GM21528 (cell line): ENCODE data around the gene UBALD2.
"Not testable (repeated sequence)": the region's sequence is repeated elsewhere in the genome, so short reads cannot be mapped to it uniquely, and the experiment has no call there.

Experiments
- ATAC-seq: cut with Tn5 transposase; IDR thresholded peaks from one replicate; pipeline ENCODE4 v1.9.1; 2021; ENCODE audit warnings: mild to moderate bottlenecking, moderate library complexity; ENCODE audit not compliant: unreplicated experiment, low FRiP score

UBALD2 gene

DNA sequence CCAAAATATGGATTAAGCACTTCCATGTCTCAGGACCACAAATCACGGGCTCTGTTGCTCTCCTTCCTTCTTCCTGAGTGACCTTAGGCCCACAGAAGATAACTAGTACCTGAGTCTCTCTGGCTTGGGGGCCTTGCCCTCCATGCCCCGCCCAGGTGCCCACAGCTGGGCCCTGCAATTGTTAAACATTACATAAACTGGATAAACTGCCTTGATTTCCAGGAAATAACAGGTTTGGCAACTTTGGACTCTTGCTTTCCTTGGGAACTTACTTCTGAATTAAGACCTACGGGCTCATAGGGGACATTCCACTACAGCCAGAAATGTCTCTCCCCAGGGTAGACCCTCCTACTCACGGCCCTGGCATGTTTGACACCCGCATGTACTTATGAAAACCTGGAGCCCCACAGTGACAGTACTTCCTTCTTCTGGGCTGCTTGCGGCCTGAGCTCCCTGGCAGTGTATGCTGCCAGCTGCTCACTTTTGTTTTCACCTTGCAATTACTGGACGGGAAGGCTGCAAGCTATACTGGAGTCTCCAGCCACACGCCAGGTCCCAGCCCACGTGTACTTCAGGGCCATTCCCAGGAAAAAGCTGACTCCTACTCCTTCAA, 2.3 kb upstream of the UBALD2 start:
- ATAC-seq: no peak

- ATAC-seq: no peak
Observed at GRCh38 chr17:76263896-76264295, 1.3 kb upstream of the UBALD2 start.

GRCh38 chr17:76264425-76264754, 758 bp upstream of the UBALD2 start:
- ATAC-seq: peak; percentile 1

DNA sequence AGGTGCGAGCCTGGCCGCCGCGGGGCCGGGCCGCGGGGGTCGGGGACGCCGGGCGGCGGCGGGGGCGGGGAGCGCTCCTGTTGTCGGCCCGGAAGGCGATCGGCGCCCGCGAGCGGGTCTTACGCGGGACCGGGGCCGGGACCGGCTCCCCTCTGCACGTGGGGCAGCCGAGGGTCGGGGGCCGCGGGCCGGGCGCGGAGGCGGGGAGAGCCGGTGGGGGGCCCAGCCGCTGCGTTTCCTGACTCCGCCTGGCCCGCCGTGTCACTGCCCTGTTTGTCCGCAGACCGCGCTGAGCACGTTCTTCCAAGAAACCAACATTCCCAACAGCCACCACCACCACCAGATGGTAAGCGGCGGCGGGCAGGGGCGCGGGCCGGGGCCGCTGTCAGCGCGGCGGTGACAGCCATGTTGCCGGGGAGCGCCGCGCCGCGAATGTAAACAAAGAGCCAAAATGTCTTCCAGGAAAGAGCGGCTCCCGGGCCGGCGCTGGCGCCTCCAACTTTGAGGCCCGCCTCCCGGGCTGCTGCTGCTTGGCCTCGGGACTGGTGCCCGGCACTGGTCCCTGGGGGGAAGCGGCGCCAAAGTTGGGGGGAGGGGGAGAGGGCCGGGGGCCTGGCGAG, 586 bp downstream of the UBALD2 start:
- ATAC-seq: no peak

DNA sequence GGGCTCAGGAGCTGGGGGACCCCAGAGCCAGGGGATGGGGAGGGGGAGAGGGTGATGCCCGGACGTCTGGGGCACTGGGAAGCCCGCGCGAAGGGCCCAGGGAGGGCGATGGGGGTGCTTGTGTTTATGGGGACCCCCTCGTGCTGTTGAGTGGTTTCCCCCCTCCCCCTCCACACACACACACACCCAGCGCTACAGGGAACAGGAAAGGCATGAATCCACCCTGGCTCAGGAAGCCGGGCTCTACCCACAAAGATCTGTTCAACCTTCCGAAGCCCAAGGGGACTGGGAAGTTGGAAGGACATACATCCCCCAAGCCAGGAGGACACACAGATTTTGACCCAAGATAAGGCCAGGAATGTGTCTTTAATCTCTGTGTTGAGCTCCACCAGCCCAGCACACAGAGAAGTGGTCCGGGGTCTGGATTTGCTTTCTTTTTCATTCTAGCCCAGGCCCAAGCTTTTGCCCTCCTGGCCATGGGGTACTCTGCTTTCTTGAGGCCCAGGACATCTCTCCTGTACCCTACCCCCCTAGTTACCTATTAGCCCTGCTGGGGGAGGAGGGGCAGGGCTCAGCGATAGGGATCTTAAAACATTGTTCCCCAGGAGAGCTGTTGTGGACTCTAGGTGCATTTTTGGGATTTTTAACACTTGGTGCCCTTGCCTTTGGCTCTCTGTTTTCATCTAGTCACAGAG, 1.2 kb downstream of the UBALD2 start:
- no peak for ATAC-seq

DNA sequence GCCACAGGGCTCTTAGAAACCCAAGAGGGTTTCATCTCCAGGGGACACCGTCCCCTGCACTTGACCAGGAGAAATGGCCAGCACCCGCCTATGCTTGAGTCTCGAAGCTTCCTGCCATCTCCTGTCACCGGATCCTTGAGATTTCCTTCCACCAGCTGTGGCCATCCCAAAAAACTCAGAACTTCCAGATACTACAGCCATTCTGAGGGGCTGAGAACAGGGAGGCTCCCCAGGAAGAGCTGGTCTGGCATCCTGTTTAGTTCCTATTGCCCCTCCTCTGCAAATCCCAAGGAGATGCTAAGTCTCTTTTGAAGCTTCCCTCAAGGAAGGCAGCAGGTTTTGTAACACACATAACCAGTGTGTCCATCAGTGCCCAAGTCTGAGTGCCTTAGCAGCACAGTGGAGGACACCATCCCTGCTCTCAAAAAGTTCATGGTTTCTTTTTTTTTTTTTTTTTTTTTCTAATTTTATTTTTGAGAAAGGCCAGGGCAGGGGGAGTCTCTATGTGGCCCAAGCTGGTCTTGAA, 2.0 kb downstream of the UBALD2 start:
- ATAC-seq: no peak

DNA sequence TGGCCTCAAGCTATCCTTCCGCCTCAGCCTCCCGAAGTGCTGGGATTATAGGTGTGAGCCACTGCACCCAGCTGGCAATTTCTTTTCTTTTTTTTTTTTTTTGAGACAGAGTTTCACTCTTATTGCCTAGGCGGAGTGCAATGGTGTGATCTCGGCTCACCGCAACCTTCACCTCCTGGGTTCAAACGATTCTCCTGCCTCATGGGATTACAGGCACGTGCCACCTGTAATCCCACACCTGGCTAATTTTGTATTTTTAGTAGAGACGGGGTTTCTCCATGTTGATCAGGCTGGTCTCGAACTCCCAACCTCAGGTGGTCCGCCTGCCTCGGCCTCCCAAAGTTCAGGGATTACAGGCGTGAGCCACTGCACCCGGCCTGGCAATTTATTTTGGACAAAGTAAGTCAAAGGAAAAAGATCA, 2.4 kb downstream of the UBALD2 start:
- not testable (repeated sequence) for ATAC-seq

DNA sequence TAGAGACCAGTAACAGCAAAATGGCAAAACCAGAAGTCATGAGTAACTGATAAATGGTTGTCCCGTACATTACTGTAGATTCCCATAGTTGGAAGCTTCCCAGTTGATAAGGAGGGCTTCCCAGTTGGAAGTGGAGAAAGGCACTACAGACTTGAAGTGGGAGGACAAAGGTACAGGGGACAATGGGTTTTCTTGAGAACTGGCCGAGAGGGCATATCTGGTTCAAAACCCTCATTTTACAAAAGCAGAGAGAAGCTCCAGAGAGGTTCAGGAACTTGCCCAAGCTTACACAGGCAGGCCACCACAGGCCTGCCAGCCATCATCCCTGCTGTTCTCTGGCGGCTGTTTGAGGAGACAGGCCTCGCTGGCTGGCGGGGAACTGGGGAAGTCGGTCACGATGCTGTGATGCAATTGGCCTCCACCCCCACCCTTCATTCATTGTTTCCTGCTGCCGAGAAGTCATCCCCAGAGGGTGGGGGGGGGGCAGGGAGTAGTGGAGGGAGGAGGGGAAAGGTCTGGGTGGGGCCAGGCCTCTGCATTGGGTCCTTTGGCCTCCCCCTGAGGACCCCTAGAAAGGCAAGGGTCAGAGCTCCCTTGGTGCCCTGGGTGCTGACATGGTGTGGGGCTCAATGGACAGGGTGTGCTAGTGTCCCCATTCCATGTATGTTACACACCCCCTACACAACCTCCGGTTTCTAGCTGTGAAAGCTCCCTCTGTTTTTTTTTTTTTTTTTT, 3.0 kb downstream of the UBALD2 start:
- ATAC-seq: no peak

DNA sequence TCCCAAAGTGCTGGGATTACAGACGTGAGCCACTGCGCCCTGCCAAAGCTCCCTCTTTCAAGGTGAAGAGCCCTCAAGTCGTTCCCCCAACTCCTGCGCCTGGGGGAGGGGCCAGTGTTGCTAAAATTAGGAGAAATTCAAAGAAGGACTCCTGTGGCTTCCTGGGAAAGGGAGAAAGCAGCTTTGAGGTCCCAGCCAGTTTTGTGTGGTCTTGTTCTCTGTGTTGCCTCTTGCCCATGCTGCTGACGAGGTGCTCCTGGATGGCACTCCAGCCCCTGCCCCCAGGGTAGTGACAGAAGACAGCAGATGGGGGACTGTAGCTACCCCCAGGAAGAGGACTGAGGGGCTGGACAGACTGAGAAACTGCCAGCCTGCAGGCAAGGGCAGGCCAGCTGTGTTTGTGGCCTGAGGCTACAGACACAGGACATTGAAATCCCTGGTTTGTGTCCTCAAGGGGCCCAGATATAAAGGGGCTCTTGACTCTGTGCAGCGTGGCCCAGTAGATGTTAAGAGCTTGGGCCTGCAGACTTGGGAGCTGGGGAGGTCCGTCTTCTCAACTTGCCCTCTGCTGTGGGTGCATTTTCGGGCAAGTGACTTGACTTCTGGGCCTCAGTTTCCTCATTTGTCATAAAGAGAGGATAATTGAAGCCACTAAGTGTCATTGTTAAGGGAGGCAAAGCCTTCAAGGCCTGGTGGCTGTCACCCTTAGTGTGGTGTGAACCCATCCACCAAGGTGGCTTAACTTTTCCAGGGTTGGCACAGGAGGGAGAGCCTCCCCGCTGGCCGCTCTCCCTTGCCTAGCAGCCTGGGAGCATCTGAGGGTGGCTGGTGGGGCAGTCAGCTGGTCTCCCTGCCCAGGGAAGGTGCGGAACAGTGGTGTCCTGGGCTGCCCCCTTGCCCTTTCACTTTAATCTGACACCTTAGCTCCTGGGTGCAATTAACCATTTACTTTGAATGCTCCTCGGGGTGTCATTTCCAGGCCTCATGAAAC, 4.1 kb downstream of the UBALD2 start:
- ATAC-seq: no peak

- ATAC-seq: no peak
Observed at GRCh38 chr17:76270127-76270592, 5.0 kb downstream of the UBALD2 start.

- ATAC-seq: no peak
Observed at GRCh38 chr17:76270770-76271668, 5.9 kb downstream of the UBALD2 start.

DNA sequence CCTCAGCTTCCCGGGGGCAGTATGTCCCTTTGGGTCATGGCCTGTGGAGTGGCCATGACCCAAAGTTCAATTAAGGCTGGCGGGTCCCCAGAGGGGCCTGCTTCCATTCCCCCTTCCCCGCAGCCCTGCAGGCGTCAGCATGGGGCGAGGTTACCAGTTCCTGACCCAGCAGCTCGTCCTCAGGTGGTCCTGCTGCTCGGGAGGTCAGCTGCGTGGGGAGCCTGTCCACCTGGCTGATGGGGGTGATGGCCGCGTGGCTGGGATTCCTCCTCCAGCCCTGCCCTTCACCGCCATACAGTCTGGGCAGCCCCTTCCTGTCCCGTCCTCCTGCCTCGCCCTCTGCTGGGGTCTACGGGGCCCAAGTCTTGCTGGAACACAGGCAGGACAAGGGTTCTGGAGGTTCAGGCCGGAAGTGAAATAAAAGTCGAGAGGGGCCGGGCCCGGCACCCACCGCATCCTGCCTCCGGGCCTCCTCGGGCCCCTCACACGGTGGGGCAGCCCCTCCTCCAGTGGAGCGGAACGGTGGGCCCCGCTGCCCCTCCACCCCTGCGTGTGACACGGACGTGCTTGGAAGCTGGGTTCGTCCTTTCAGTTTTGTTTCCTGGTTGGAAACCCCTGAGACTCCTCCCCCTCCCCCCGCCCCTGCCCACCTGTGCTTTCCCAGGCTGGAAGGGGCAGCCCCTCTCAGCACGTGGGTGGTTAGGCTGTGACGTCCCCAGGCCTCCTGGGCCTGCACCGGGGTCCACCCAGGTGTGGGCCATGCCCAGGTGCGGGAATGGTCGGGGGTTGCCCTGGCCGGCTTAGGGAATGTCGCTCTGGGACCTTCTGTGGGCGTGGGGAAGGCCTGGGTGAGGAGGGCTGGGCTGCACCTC, 6.8 kb downstream of the UBALD2 start:
- ATAC-seq: peak; percentile 45

DNA sequence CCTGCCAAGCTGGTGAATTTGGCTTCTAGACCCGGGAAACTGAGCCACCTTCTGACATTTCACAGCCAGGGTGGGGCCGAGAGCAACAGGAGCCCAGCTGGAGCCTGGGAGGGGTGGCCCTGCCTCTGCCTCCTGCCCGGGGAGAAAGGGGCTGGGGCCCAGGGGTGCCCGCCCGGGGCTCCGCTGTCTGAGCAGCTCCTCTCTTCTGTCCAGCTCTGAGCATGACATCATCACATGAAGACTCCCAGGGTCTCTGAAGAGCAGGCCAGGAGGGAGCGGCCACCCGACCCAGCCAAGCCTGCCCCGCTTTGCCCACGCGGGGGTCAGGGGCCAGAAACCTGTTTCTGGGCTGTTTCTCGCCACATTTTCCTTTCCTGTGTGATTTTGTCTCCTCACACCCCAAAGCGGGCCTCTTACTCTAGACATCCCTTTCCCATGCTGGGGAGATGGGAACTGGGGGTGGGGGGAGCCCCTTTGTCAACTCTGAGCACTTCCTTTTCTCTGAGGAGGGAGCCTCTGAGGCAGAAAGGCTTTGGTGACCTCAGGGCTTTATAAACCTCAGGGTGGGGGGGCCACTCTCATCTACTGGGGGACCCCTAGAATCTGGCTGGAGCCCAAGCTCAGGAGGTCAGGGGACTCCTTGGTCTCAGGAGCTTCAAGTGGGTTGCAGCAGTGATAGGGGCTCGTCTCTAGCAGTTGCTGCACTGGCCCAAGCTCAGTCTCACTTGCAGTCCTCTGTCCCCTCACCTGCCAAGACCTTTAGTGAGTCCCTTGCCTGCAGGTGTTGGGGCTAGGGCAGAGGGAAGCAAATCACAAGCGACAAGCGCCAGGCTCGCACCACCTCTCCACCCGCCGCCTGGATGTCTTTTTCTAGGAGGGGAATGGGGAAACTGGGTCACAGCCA, 7.6 kb downstream of the UBALD2 start:
- peak; percentile 21 for ATAC-seq

- no peak for ATAC-seq
Observed at GRCh38 chr17:76273445-76274111, 8.4 kb downstream of the UBALD2 start.

DNA sequence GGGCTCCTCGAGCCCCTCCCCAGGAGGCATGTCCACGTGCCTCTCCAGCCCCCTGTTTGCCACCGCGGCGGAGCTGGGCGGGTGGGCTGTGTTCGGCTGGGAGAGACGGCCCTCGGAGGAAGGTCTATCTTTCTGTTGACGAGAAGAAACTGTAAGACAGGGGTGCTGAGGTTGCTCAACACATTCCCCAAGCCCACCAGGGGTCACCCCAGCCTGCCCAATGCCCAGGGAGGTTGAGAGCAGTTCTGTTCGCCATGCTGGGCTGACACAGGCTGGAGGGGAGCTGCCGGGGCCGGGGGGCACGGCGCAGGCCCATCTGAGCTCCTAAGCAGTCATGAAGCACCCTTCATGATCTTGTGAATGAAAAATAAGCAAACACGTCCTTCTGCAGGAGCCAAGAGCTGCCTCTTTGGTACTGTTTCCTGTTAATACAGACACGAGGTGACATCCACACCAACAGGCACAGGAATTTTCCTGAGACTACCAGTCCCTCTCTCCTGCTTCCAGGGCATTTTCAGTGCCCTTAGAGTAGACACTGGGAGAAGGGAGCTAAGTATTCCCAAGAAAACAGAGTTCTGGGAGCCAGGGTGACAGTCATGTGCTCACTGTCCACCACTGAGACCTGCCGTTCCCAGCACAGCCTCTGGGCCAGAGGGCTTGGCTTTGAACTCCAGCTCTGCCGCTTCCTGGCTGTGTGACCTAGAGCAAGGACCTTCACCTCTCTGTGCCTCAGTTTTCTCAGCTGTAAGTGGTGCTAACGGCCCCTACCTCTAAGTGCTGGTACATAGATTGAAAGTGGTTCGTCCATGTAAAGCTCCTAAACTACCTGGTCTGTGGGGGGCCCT, 9.2 kb downstream of the UBALD2 start:
- ATAC-seq: no peak
